22Rv1 (cell line): ENCODE measurements around the gene CYP27C1.

Experiments used
- CTCF ChIP-seq: fragments of 450-650 bp; IDR thresholded peaks from 2 replicates; pipeline ENCODE4 v1.5.1; 2017; ENCODE audit warnings: mild to moderate bottlenecking
- ZFX ChIP-seq: fragments of 450-650 bp; IDR thresholded peaks from 2 replicates; pipeline ENCODE4 v1.6.1; 2017; ENCODE audit warnings: antibody characterized with exemption, borderline replicate concordance

DNA sequence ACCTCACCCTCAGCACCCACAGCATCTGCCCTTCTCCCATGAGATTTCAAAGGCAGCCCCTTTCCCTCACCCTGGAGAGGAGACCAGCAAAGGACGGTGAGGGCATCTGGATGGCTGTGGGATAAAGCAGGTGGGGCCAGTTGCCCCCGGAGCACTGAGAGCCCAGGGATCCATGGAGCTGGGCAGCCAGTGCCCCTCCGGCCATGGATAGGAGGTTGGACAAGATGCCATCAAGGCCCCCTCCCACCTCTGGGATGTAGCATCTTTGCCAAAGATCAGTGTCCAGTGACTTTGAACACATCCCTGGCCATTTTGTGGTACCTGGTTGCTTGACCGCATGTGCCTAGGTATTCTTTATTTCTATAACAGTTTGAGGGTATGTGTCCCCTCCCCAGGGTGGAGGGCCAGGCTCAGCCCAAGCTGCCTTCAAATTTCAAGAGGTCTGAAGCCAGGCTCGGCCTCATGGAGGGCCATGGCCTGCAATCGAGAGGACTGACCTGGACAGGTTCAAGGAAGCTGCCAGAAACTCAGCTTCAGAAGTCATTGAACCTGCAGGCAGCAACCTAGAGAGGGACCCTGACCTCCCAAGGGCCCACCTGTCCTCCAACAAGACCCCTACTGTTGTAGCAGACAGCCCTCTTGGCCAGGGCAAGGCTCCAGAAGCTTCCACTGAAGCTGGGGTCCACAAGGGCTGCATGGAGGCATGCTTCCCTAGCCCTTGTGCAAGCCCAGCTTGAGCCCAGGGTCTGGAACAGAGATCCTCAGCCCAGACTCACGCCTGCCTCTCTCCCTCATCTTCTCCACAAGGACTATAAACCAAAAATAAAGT is 57.6 kb downstream of the CYP27C1 start:
- TF ChIP-seq CTCF (no peak), ZFX (no peak)
